GM12878 (cell line): Measurements from ENCODE around the gene USP28. TPM values are rescaled to one million over a fixed set of nuclear protein-coding genes. Genes with fewer than 3 reads are reported as not detected.

Experiments used
- ATAC-seq: fragments of 200-7000 bp; cut with Tn5 transposase; 3 replicates; pipeline ENCODE4 v1.9.1; 2020; ENCODE audit warnings: mild to moderate bottlenecking, moderate library complexity
- BruUV-seq: library from RNA; stranded (reverse); fragments of 400-500 nt; replicated peaks from 2 replicates; lab custom pipeline; 2021; lab: Mats Ljungman, UMichigan
- CTCF ChIA-PET: fragments of 300-600 bp; sonication (Branson Sonifier 250); formaldehyde crosslinking; extraction: SDS; loops from one replicate; lab custom pipeline; 2021; ENCODE audit warnings: inconsistent platforms; lab: Yijun Ruan, JAX
- POLR2A ChIA-PET: fragments of 350-600 bp; formaldehyde crosslinking; extraction: SDS; loops from one replicate; lab custom pipeline; 2021; ENCODE audit warnings: inconsistent platforms; lab: Charles Lee
- RAD21 ChIA-PET: fragments of 300-600 bp; sonication (Branson Sonifier 250); formaldehyde crosslinking; loops from one replicate; lab custom pipeline; 2023; ENCODE audit warnings: antibody characterized with exemption; ENCODE audit not compliant: unreplicated experiment; lab: Charles Lee
- SMC1A ChIA-PET: fragments of 300-600 bp; sonication (Branson Sonifier 250); formaldehyde crosslinking; loops from one replicate; lab custom pipeline; 2023; ENCODE audit not compliant: unreplicated experiment, uncharacterized antibody; lab: Charles Lee
- DNase-seq: peaks from one replicate; pipeline ENCODE4 v3.0.0-alpha.2; 2011; ENCODE audit warnings: low read depth, low spot score
- FAIRE-seq: peaks from 3 replicates; lab custom pipeline; 2011; peaks lifted over from hg19 to GRCh38; lab: Jason Lieb, UNC
- H2AFZ ChIP-seq: 2 replicates; pipeline ENCODE4 v1.6.0; 2011; ENCODE audit warnings: low read depth, low read length, control low read depth; ENCODE audit not compliant: control insufficient read depth
- H3K27ac ChIP-seq: 2 replicates; pipeline ENCODE4 v1.5.1; 2011; ENCODE audit warnings: control low read depth; ENCODE audit not compliant: control insufficient read depth, insufficient read depth
- H3K27me3 ChIP-seq, 2 experiments: replicated peaks in 1 of 2; 2 replicates each; pipeline versions ENCODE4 v1.6.0 to v1.6.1; 2011; ENCODE audit warnings: low read length in 1 of 2; ENCODE audit not compliant: control insufficient read depth in 2 of 2, insufficient read depth in 2 of 2
- H3K36me3 ChIP-seq, 2 experiments: 2 replicates each; pipeline ENCODE4 v1.5.1; 2011; ENCODE audit warnings: low read length in 1 of 2; ENCODE audit not compliant: control insufficient read depth in 2 of 2, insufficient read depth in 2 of 2
- H3K4me1 ChIP-seq: 2 replicates; pipeline ENCODE4 v1.6.1; 2011; ENCODE audit warnings: mild to moderate bottlenecking, low read length, moderate library complexity, mixed read lengths; ENCODE audit not compliant: control insufficient read depth, insufficient read depth
- H3K4me2 ChIP-seq: 2 replicates; pipeline ENCODE4 v1.6.0; 2011; ENCODE audit warnings: control low read depth; ENCODE audit not compliant: control insufficient read depth, insufficient read depth
- H3K4me3 ChIP-seq: fragments of 200-600 bp; sonication (generic); 2 replicates; pipeline ENCODE4 v1.5.1; 2016
- H3K79me2 ChIP-seq: 2 replicates; pipeline ENCODE4 v1.6.0; 2011; ENCODE audit warnings: low read length; ENCODE audit not compliant: control insufficient read depth, insufficient read depth
- H3K9ac ChIP-seq: 2 replicates; pipeline ENCODE4 v1.8.0; 2011; ENCODE audit warnings: low read length, control low read depth, mixed read lengths; ENCODE audit not compliant: control insufficient read depth, insufficient read depth
- H3K9me3 ChIP-seq: replicated peaks from 3 replicates; pipeline ENCODE4 v1.5.1; 2011; ENCODE audit warnings: mild to moderate bottlenecking, low read length; ENCODE audit not compliant: control insufficient read depth, insufficient read depth
- H4K20me1 ChIP-seq: 2 replicates; pipeline ENCODE4 v1.6.0; 2011; ENCODE audit not compliant: control insufficient read depth, insufficient read depth
- NR2C1 ChIP-seq: fragments of 450-650 bp; IDR thresholded peaks from 2 replicates; pipeline ENCODE4 v1.6.1; 2017; ENCODE audit warnings: antibody characterized with exemption, mild to moderate bottlenecking, moderate library complexity
- POLR2AphosphoS5 ChIP-seq: IDR thresholded peaks from 2 replicates; pipeline ENCODE4 v1.6.1; 2011; ENCODE audit warnings: mild to moderate bottlenecking, low read length, inconsistent platforms
- WGBS: methylation state at CpG from one replicate; pipeline ENCODE4 v1.1.6; 2016; ENCODE audit warnings: low lambda C conversion rate; ENCODE audit not compliant: insufficient replicate concordance, insufficient coverage; ENCODE audit errors: missing lambda C conversion rate; 5-methylcytosine and 5-hydroxymethylcytosine counted together
- in situ Hi-C: fragments of 300-500 bp; cut with MboI; formaldehyde crosslinking; loops from 9 replicates; pipeline ENCODE4 v1.14.3; 2018; ENCODE audit warnings: mixed read lengths
- intact Hi-C: fragments of 100-400 bp; cut with micrococcal nuclease; formaldehyde crosslinking; loops from one replicate; pipeline ENCODE4 v1.14.2; 2022; ENCODE audit not compliant: unreplicated experiment
- polyA plus RNA-seq, 11 experiments: library from polyadenylated mRNA; depleted of rRNA in 4 of 11; unstranded in 6 of 11; stranded (reverse) in 5 of 11; fragments of >200 nt; fragmentation: Nextera tagmentation in 4 of 11; fragmentation: Illumina TruSeq in 1 of 11; extraction: Ambion mirVana in 4 of 11; extraction: Trizol in 1 of 11; gene quantifications; 1 replicate in 1 of 11; 2 replicates in 10 of 11; pipeline versions ENCODE4 v1.2.1 to v1.2.3, GENCODE V29; 2011 to 2016; ENCODE audit warnings: inconsistent platforms in 2 of 11, missing spikeins in 2 of 11, low read depth in 1 of 11
- total RNA-seq, 4 experiments: library from RNA; depleted of rRNA in 3 of 4; stranded (reverse); fragments of >200 nt in 3 of 4; fragmentation: Illumina TruSeq in 1 of 4; extraction: Trizol in 1 of 4; gene quantifications; 2 replicates each; pipeline versions ENCODE4 v1.2.1 to v1.2.3, GENCODE V29; 2013 to 2021

USP28 gene
- total and polyA plus RNA-seq, 10 of the 15 experiments (the other 5 are each of a cell fraction or from before 2014, with no cell fraction given), result 2.8 to 60.4 (median 24.1) TPM

GRCh38 chr11:113862435-113862834 lies 12.9 kb downstream of the USP28 start:
- SMC1A ChIA-PET, result interaction anchor here (1.1 kb wide), 1 partner anchor 14 kb away, joined by 3 read pairs; no protein-coding TSS in a partner anchor
- H3K79me2 ChIP-seq, result peaks cover 1% of the 10 kb centered on the region; the same call in 1 of the 2 replicates

DNA sequence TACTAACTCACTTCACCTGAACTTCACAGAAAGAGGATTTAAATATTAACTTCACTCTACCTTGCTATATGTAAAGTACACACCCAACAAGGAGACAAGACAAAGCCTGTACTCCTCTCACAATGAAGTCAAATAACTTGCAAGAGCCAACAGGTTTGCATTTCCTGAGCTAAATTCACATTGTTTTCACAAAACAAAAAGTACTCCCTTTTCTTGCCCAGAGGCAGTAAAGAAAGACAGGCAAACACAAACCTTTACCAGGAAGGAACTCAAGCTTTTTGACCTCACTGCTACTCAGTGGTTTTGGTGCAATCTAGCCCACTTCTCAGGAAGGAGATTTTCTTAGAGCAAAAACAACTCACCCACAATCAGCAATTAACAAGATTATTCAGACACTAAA lies 15.7 kb downstream of the USP28 start:
- POLR2A ChIA-PET, result interaction anchor here (0.6 to 1.3 kb wide), 3 partner anchors 19 to 94 kb away, joined by 3 to 4 read pairs (median 3); no protein-coding TSS in a partner anchor
- peak; percentile 26; the same call in 1 of the 3 replicates for ATAC-seq

More at GRCh38 chr11:113862435-113862834, 12.9 kb downstream of the USP28 start:
- no peak overlapping the region for H2AFZ ChIP-seq
- intact Hi-C loops (no loop called here), in situ Hi-C loops (no loop called here)
- H3K4me2 ChIP-seq, result no peak overlapping the region
- TF ChIP-seq POLR2AphosphoS5, result no peak
- no peaks in the 10 kb centered on the region; a peak in 1 of 4 replicates for H3K36me3 ChIP-seq
- H3K4me3 ChIP-seq, result no peak overlapping the region
- no peaks in the 10 kb centered on the region for H3K27me3 ChIP-seq
- WGBS, result 21% methylated on average over 5 of the region's 5 CpGs
- no peaks in the 10 kb centered on the region for H3K4me1 ChIP-seq
- H3K27ac ChIP-seq, result no peak overlapping the region
- RAD21 ChIA-PET, result no interaction called here
- no peaks in the 10 kb centered on the region for H4K20me1 ChIP-seq
- ATAC-seq (no peak), DNase-seq (no peak), FAIRE-seq (no peak)
- POLR2A ChIA-PET, result no interaction called here
- CTCF ChIA-PET, result interaction anchor here (0.9 kb wide), 1 partner anchor 9 kb away, joined by 3 read pairs; no protein-coding TSS in a partner anchor
- no peaks in the 10 kb centered on the region for H3K9me3 ChIP-seq
- no peak overlapping the region for H3K9ac ChIP-seq
- no TSS peak for BruUV-seq

More for the DNA sequence above, 15.7 kb downstream of the USP28 start:
- CTCF ChIA-PET, result interaction anchor here (0.8 kb wide), 1 partner anchor 54 kb away, joined by 3 read pairs; no protein-coding TSS in a partner anchor
- H3K4me3 ChIP-seq, result no peak overlapping the region
- H3K4me1 ChIP-seq, result no peaks in the 10 kb centered on the region
- no peak for TF ChIP-seq NR2C1
- TF ChIP-seq, all 136 proteins: peak for 0
- ChIA-PET SMC1A (interaction anchor here (0.5 to 1.4 kb wide), 10 partner anchors 10 to 1748 kb away, joined by 3 to 5 read pairs (median 4); no protein-coding TSS in a partner anchor), RAD21 (no interaction called here)
- DNase-seq (no peak), FAIRE-seq (no peak)
- no peak overlapping the region for H3K27ac ChIP-seq
- peak overlapping the region; percentile 2; the same call in 1 of the 2 replicates for H3K4me2 ChIP-seq
- no peaks in the 10 kb centered on the region for H4K20me1 ChIP-seq
- intact Hi-C loops (no loop called here), in situ Hi-C loops (no loop called here)
- H3K9me3 ChIP-seq, result no peaks in the 10 kb centered on the region; the same call in 2 of the 3 replicates
- no TSS peak for BruUV-seq
- H2AFZ ChIP-seq, result no peak overlapping the region
- H3K79me2 ChIP-seq, result peaks cover 3% of the 10 kb centered on the region
- H3K27me3 ChIP-seq, result no peaks in the 10 kb centered on the region
- no peak overlapping the region for H3K9ac ChIP-seq
- no peaks in the 10 kb centered on the region; a peak in 2 of 4 replicates for H3K36me3 ChIP-seq
